ENCODE measurements around the gene SSC5D. TPM values are rescaled to one million over a fixed set of nuclear protein-coding genes. Genes with fewer than 3 reads are reported as not detected.

The SSC5D gene
- total and polyA plus RNA-seq, 9 of the 15 experiments (the other 6 are each of a cell fraction or from before 2014, with no cell fraction given): 0.04 to 0.71 (median 0.14) TPM; not detected in 2

GRCh38 chr19:55535965-55536350, 47.7 kb downstream of the SSC5D start:
- BruUV-seq (replicated peaks): no TSS peak
- TF ChIP-seq HDAC6 (IDR thresholded peaks at IDR 0.05; ENCODE audit: low read depth, low read length) (no peak), ZFX (CRISPR knock-in tag; IDR thresholded peaks at IDR 0.05) (no peak), SNAPC5 (CRISPR knock-in tag; IDR thresholded peaks at IDR 0.05) (no peak), CHAMP1 (IDR thresholded peaks at IDR 0.05) (no peak), PRPF4 (IDR thresholded peaks at IDR 0.05; ENCODE audit: insufficient read depth, low read depth, low read length, poor library complexity, severe bottlenecking) (no peak), MBD2 (IDR thresholded peaks at IDR 0.05; ENCODE audit: borderline replicate concordance, low read depth) (no peak), ETV5 (CRISPR knock-in tag; IDR thresholded peaks at IDR 0.05; ENCODE audit: low read depth) (no peak), ZNF324 (CRISPR knock-in tag; IDR thresholded peaks at IDR 0.05) (no peak), ZNF384 (IDR thresholded peaks at IDR 0.05; ENCODE audit: low read depth, low read length) (no peak), L3MBTL2 (IDR thresholded peaks at IDR 0.05) (no peak), HNRNPH1 (optimal IDR thresholded peaks at IDR 0.05; ENCODE audit: low read depth, low read length) (no peak), TBP (optimal IDR thresholded peaks at IDR 0.05; ENCODE audit: low read depth, low read length) (no peak), ATF4 (CRISPR knock-in tag; IDR thresholded peaks at IDR 0.05) (no peak), ZNF263 (CRISPR knock-in tag; IDR thresholded peaks at IDR 0.05; ENCODE audit: borderline replicate concordance) (no peak), ZNF57 (CRISPR knock-in tag; IDR thresholded peaks at IDR 0.05) (no peak), RCOR1 (IDR thresholded peaks at IDR 0.05; ENCODE audit: borderline replicate concordance in 1 of 2, low read depth in 2 of 2, low read length in 2 of 2) (no peak)
- no peak for ATAC-seq
- Histone ChIP-seq H4K20me1 (replicated peaks; ENCODE audit: control insufficient read depth, insufficient read depth, low read length) (no peaks in the 10 kb centered on the region), H3K9me1 (ENCODE audit: control insufficient read depth, insufficient read depth, low read length) (no peaks in the 10 kb centered on the region), H3K9me3 (replicated peaks; ENCODE audit: control insufficient read depth, insufficient read depth, low read depth, low read length) (no peaks in the 10 kb centered on the region), H3K4me2 (ENCODE audit: insufficient read depth, low read length) (no peak overlapping the region), H3K4me1 (replicated peaks in 1 of 2; ENCODE audit: control insufficient read depth in 2 of 2, insufficient read depth in 2 of 2, low read length in 2 of 2) (peaks cover 0 to 39% of the 10 kb centered on the region in 2 experiments; a peak in 2 of 5 replicates), H2AFZ (ENCODE audit: low read depth, low read length) (no peak overlapping the region), H3K27me3 (ENCODE audit: control insufficient read depth in 2 of 2, insufficient read depth in 2 of 2, low read length in 2 of 2) (no peaks in the 10 kb centered on the region), H3K4me3 (no peak overlapping the region), H3K79me2 (ENCODE audit: control insufficient read depth, insufficient read depth, low read length) (no peaks in the 10 kb centered on the region), H3K27ac (ENCODE audit: extremely low read depth, low read depth, low read length) (no peak overlapping the region), H3K9ac (ENCODE audit: insufficient read depth in 1 of 2, low read depth in 2 of 2, low read length in 2 of 2) (peak overlapping the region in 1 of 2 experiments; percentile 22; a peak in 1 of 4 replicates), H3K36me3 (ENCODE audit: control insufficient read depth, insufficient read depth, low read length) (no peaks in the 10 kb centered on the region)
- intact Hi-C loops (cut with micrococcal nuclease) (no loop called here), in situ Hi-C loops (cut with MboI) (no loop called here)
- WGBS (ENCODE audit: insufficient coverage, low coverage, missing lambda C conversion rate): 60% methylated on average over 21 of the region's 22 CpGs
- CTCF ChIA-PET (ENCODE audit: low intra/inter-chr PET ratio): interaction anchor here (0.8 kb wide), 1 partner anchor 19 kb away, joined by 3 read pairs; no protein-coding TSS in a partner anchor
- no peak for DNase-seq (ENCODE audit: extremely low read depth in 1 of 4, low spot score in 3 of 4)
- POLR2A ChIA-PET: interaction anchor here (0.8 kb wide), 1 partner anchor 38 kb away, joined by 3 read pairs; no protein-coding TSS in a partner anchor
- no peak for FAIRE-seq
